OCI-LY1 (cell line): ENCODE results near the gene C1QTNF6.

Source experiments
- H2AFZ ChIP-seq: fragments of 200-600 bp; sonication (generic), shearing (Covaris generic); 2 replicates; pipeline ENCODE4 v1.6.0; 2014; ENCODE audit warnings: antibody characterized with exemption, mild to moderate bottlenecking, low read length
- H3F3A ChIP-seq: fragments of 200-600 bp; sonication (generic), shearing (Covaris generic); 2 replicates; pipeline ENCODE4 v1.6.0; 2014; ENCODE audit warnings: mild to moderate bottlenecking, antibody characterized with exemption, low read length, moderate library complexity; ENCODE audit not compliant: insufficient read depth
- H3K27ac ChIP-seq: fragments of 200-600 bp; sonication (generic); 2 replicates; pipeline ENCODE4 v1.5.1; 2014; ENCODE audit warnings: low read length, mixed run types, mild to moderate bottlenecking, low read depth; ENCODE audit not compliant: poor library complexity, severe bottlenecking
- H3K27me3 ChIP-seq: fragments of 200-600 bp; sonication (generic); 2 replicates; pipeline ENCODE4 v1.6.0; 2014; ENCODE audit warnings: antibody characterized with exemption, mild to moderate bottlenecking, low read length, moderate library complexity; ENCODE audit not compliant: insufficient read depth
- H3K36me3 ChIP-seq: fragments of 200-600 bp; sonication (generic); 2 replicates; pipeline ENCODE4 v1.6.1; 2014; ENCODE audit warnings: mild to moderate bottlenecking, antibody characterized with exemption, low read length, moderate library complexity, mixed read lengths; ENCODE audit not compliant: insufficient read depth
- H3K4me1 ChIP-seq: fragments of 200-600 bp; sonication (generic); 2 replicates; pipeline ENCODE4 v1.5.1; 2014; ENCODE audit warnings: mild to moderate bottlenecking, low read length, moderate library complexity; ENCODE audit not compliant: insufficient read depth, severe bottlenecking
- H3K4me2 ChIP-seq: fragments of 200-600 bp; sonication (generic), shearing (Covaris generic); 2 replicates; pipeline ENCODE4 v1.6.1; 2014; ENCODE audit warnings: low read length
- H3K4me3 ChIP-seq: fragments of 200-600 bp; sonication (generic); 2 replicates; pipeline ENCODE4 v1.5.1; 2014; ENCODE audit warnings: low read length, low read depth, mild to moderate bottlenecking, mixed read lengths; ENCODE audit not compliant: poor library complexity, severe bottlenecking
- H3K79me2 ChIP-seq: fragments of 200-600 bp; shearing (Covaris generic); 2 replicates; pipeline ENCODE4 v1.6.1; 2016; ENCODE audit warnings: mixed run types, low read length, mixed read lengths; ENCODE audit not compliant: insufficient read depth
- H3K9ac ChIP-seq: fragments of 200-600 bp; sonication (generic), shearing (Covaris generic); 2 replicates; pipeline ENCODE4 v1.6.1; 2014; ENCODE audit warnings: mild to moderate bottlenecking, low read length, mixed read lengths
- H3K9me2 ChIP-seq: fragments of 200-600 bp; sonication (generic), shearing (Covaris generic); 2 replicates; pipeline ENCODE4 v1.6.1; 2014; ENCODE audit warnings: low read depth, mild to moderate bottlenecking, low read length, mixed read lengths
- H3K9me3 ChIP-seq: fragments of 200-600 bp; shearing (Covaris generic); 2 replicates; pipeline ENCODE4 v1.6.1; 2014; ENCODE audit warnings: low read length, mixed read lengths
- H4K20me1 ChIP-seq: fragments of 200-600 bp; sonication (generic), shearing (Covaris generic); 2 replicates; pipeline ENCODE4 v1.6.0; 2016; ENCODE audit warnings: mild to moderate bottlenecking, low read length; ENCODE audit not compliant: insufficient read depth
- CTCF ChIP-seq: fragments of 200-600 bp; sonication (generic), shearing (Covaris generic); IDR thresholded peaks from 2 replicates; pipeline ENCODE4 v1.5.1; 2017; ENCODE audit warnings: mild to moderate bottlenecking, antibody characterized with exemption, low read length, moderate library complexity, mixed read lengths
- EZH2 ChIP-seq: fragments of 200-600 bp; sonication (generic), shearing (Covaris generic); IDR thresholded peaks from 2 replicates; pipeline ENCODE4 v1.8.0; 2017; ENCODE audit warnings: borderline replicate concordance, mixed run types, mild to moderate bottlenecking, antibody characterized with exemption, low read length, moderate library complexity, mixed read lengths

Gene C1QTNF6

GRCh38 chr22:37205046-37205445 is 17.0 kb upstream of the C1QTNF6 start:
- Histone ChIP-seq H3K9me3 (no peaks in the 10 kb centered on the region), H3K4me2 (no peak overlapping the region)

DNA sequence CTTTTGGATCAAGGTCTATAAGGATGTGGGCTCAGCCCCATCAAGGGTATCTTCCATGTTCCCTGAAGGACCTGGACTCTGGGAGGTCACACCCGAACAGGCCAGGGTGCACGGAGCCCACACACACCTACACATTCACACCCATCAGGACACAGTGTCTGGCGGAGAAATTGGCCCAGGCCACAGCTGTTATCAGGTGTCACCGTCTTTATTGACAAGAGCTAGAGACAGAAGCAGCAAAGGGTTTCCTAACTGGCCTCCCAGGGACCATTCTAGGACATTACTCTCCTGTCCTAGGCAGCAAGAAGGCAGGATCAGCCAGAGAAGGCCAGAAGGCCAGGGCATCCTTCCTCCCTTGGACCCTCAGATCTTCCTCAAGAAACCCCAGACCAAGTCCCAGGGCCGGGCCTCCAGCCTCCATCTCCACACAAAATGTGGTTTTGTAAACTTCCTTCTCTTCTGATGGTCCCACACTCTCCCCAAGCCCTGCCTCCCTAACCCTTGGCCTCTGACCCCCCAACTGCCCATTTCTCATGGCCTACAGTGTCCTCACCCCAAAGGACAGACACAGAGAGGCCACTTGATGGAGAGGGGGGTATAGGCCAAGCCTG is 16.1 kb upstream of the C1QTNF6 start:
- Histone ChIP-seq H3K9me2 (no peaks in the 10 kb centered on the region), H3K4me2 (no peak overlapping the region), H3K9me3 (no peaks in the 10 kb centered on the region), H3K79me2 (no peaks in the 10 kb centered on the region), H3K9ac (no peak overlapping the region), H3K27ac (no peak overlapping the region), H3K4me3 (no peak overlapping the region), H4K20me1 (no peaks in the 10 kb centered on the region), H2AFZ (no peak overlapping the region), H3F3A (no peaks in the 10 kb centered on the region), H3K27me3 (no peaks in the 10 kb centered on the region), H3K4me1 (peaks cover 23% of the 10 kb centered on the region), H3K36me3 (no peaks in the 10 kb centered on the region)
- TF ChIP-seq CTCF (no peak), EZH2 (no peak)

More at GRCh38 chr22:37205046-37205445, 17.0 kb upstream of the C1QTNF6 start:
- Histone ChIP-seq H3K4me1 (peaks cover 17% of the 10 kb centered on the region), H4K20me1 (no peaks in the 10 kb centered on the region), H3K9me2 (no peaks in the 10 kb centered on the region), H3K27ac (no peak overlapping the region), H3F3A (no peaks in the 10 kb centered on the region), H3K4me3 (no peak overlapping the region), H3K36me3 (no peaks in the 10 kb centered on the region), H3K9ac (no peak overlapping the region), H2AFZ (no peak overlapping the region), H3K79me2 (no peaks in the 10 kb centered on the region), H3K27me3 (no peaks in the 10 kb centered on the region; the same call in 1 of the 2 replicates)
- TF ChIP-seq CTCF (no peak), EZH2 (no peak)

DNA sequence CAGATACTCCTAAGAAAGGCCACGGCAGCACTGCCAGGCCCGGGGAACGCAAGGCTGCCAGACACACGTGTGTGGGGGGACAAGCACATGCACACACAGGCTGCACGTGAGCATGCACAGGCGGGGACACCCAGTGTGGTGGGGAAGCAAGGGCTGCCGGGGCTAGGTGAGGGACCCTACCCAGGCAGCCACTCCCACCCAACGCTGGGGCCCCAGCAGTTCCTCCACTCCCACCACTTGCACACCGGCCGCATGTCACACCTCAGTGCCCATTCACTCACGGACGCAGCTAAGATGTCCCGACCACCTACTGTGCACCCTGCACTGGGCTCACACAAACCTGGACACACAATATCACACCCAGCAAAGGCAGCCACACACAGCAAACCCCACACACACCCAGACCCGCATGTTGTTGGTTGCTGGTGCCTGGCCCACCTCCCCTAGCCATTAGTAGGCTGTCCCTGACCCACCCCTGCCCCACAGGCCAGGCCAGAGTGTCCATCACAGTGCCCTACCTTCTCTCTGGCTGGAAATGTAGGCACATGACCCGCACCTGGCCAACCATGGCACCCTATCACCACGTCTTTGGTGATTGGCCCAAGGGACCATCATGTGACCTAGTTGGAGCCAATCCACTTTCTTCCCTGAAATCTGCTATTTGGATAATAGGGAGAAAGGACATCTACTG is 15.5 kb upstream of the C1QTNF6 start:
- peak overlapping the region; percentile 29 for H3K4me3 ChIP-seq
- H4K20me1 ChIP-seq = no peaks in the 10 kb centered on the region
- TF ChIP-seq EZH2 (no peak), CTCF (no peak)

More for the DNA sequence above, 15.5 kb upstream of the C1QTNF6 start:
- H3K27ac ChIP-seq = no peak overlapping the region
- H3K36me3 ChIP-seq = no peaks in the 10 kb centered on the region
- H2AFZ ChIP-seq = no peak overlapping the region
- no peaks in the 10 kb centered on the region for H3K27me3 ChIP-seq
- no peaks in the 10 kb centered on the region for H3K9me2 ChIP-seq
- H3K4me2 ChIP-seq = no peak overlapping the region
- no peaks in the 10 kb centered on the region for H3F3A ChIP-seq
- peaks cover 23% of the 10 kb centered on the region for H3K4me1 ChIP-seq
- no peaks in the 10 kb centered on the region for H3K9me3 ChIP-seq
- H3K9ac ChIP-seq = no peak overlapping the region
- no peaks in the 10 kb centered on the region for H3K79me2 ChIP-seq
